Endothelial cell of umbilical vein (primary cell): ENCODE data around the gene KLHL17. TPM values are rescaled to one million over a fixed set of nuclear protein-coding genes. Genes with fewer than 3 reads are reported as not detected.

Experiments
- BruUV-seq: library from RNA; stranded (reverse); fragments of 400-500 nt; replicated peaks from 2 replicates; lab custom pipeline; 2021; lab: Mats Ljungman, UMichigan
- CTCF ChIA-PET: fragments of 300-600, 350-600 bp; sonication (Branson Sonifier 250); formaldehyde crosslinking; loops from one replicate; lab custom pipeline; 2021; ENCODE audit warnings: antibody characterized with exemption, inconsistent platforms; lab: Charles Lee
- POLR2A ChIA-PET: fragments of 300-600, 350-600 bp; sonication (Branson Sonifier 250); formaldehyde crosslinking; loops from one replicate; lab custom pipeline; 2021; ENCODE audit warnings: antibody characterized with exemption, inconsistent platforms; lab: Charles Lee
- DNase-seq: peaks from one replicate; pipeline ENCODE4 v3.0.0-alpha.2; 2011; ENCODE audit warnings: low read depth, low spot score
- FAIRE-seq: peaks from 2 replicates; lab custom pipeline; 2011; peaks lifted over from hg19 to GRCh38; lab: Jason Lieb, UNC
- H2AFZ ChIP-seq: 2 replicates; pipeline ENCODE4 v1.6.0; 2012; ENCODE audit warnings: low read depth, low read length, control low read depth, inconsistent platforms
- H3K27ac ChIP-seq: 2 replicates; pipeline ENCODE4 v1.5.1; 2011; ENCODE audit warnings: low read depth, mild to moderate bottlenecking, control low read depth, low read length, moderate library complexity; ENCODE audit not compliant: insufficient read depth
- H3K27me3 ChIP-seq, 2 experiments: 2 replicates each; pipeline versions ENCODE4 v1.6.0 to v1.6.1; 2011; ENCODE audit warnings: low read length in 2 of 2, mixed read lengths in 1 of 2; ENCODE audit not compliant: control insufficient read depth in 2 of 2, insufficient read depth in 2 of 2
- H3K36me3 ChIP-seq, 2 experiments: 2 replicates in 1 of 2; 3 replicates in 1 of 2; pipeline ENCODE4 v1.5.1; 2011; ENCODE audit warnings: low read length in 2 of 2, mild to moderate bottlenecking in 1 of 2, moderate library complexity in 1 of 2; ENCODE audit not compliant: control insufficient read depth in 2 of 2, insufficient read depth in 2 of 2; ENCODE audit errors: extremely low read depth in 1 of 2
- H3K4me1 ChIP-seq: 3 replicates; pipeline ENCODE4 v1.5.1; 2011; ENCODE audit warnings: mild to moderate bottlenecking, low read length; ENCODE audit not compliant: control insufficient read depth, insufficient read depth; ENCODE audit errors: extremely low read depth
- H3K4me2 ChIP-seq: 2 replicates; pipeline ENCODE4 v1.6.1; 2011; ENCODE audit warnings: low read length, control low read depth, mixed read lengths; ENCODE audit not compliant: insufficient read depth
- H3K4me3 ChIP-seq, 3 experiments: fragments of 200-600 bp in 1 of 3; sonication (generic), shearing (Covaris generic) in 1 of 3; replicated peaks in 1 of 3; 2 replicates each; pipeline ENCODE4 v1.5.1; 2011 to 2016; ENCODE audit warnings: control low read depth in 3 of 3, low read length in 3 of 3, mild to moderate bottlenecking in 2 of 3, inconsistent platforms in 1 of 3, low read depth in 1 of 3, moderate library complexity in 1 of 3; ENCODE audit not compliant: insufficient read depth in 1 of 3
- H3K79me2 ChIP-seq: 2 replicates; pipeline ENCODE4 v1.6.0; 2012; ENCODE audit warnings: low read length, inconsistent platforms; ENCODE audit not compliant: control insufficient read depth, insufficient read depth
- H3K9ac ChIP-seq: replicated peaks from 2 replicates; pipeline ENCODE3; 2011; ENCODE audit warnings: low read length, control low read depth; ENCODE audit not compliant: insufficient read depth; ENCODE audit errors: extremely low read depth
- H3K9me1 ChIP-seq: replicated peaks from 3 replicates; pipeline ENCODE4 v1.6.0; 2011; ENCODE audit warnings: mild to moderate bottlenecking, low read length; ENCODE audit not compliant: control insufficient read depth, insufficient read depth; ENCODE audit errors: extremely low read depth
- H3K9me3 ChIP-seq: replicated peaks from 2 replicates; pipeline ENCODE4 v1.5.1; 2012; ENCODE audit warnings: low read length, inconsistent platforms; ENCODE audit not compliant: control insufficient read depth, insufficient read depth
- H4K20me1 ChIP-seq: replicated peaks from 2 replicates; pipeline ENCODE3; 2011; ENCODE audit warnings: mild to moderate bottlenecking, low read length; ENCODE audit not compliant: control insufficient read depth, insufficient read depth; ENCODE audit errors: extremely low read depth
- EZH2 ChIP-seq: IDR thresholded peaks from 2 replicates; pipeline ENCODE4 v1.6.1; 2012; ENCODE audit warnings: borderline replicate concordance, low read depth, mild to moderate bottlenecking, moderate library complexity, low read length, inconsistent platforms; ENCODE audit not compliant: severe bottlenecking
- FOS ChIP-seq: IDR thresholded peaks from 2 replicates; pipeline ENCODE4 v1.6.1; 2011; ENCODE audit warnings: mild to moderate bottlenecking, low read length, moderate library complexity, borderline replicate concordance; ENCODE audit not compliant: insufficient read depth
- GATA2 ChIP-seq: IDR thresholded peaks from 2 replicates; pipeline ENCODE4 v1.7.0; 2011; ENCODE audit warnings: low read depth, mild to moderate bottlenecking, moderate library complexity, mixed read lengths, low read length; ENCODE audit not compliant: insufficient read length, insufficient read depth
- JUN ChIP-seq: IDR thresholded peaks from 2 replicates; pipeline ENCODE4 v1.6.1; 2011; ENCODE audit warnings: borderline replicate concordance, low read depth; ENCODE audit not compliant: insufficient read length, insufficient read depth
- MYC ChIP-seq: IDR thresholded peaks from one replicate; pipeline ENCODE4 v1.6.1; 2011; ENCODE audit warnings: mild to moderate bottlenecking, low read depth, low read length
- POLR2A ChIP-seq: IDR thresholded peaks from 2 replicates; pipeline ENCODE4 v1.6.1; 2012; ENCODE audit warnings: low read depth, mild to moderate bottlenecking, control low read depth, low read length
- POLR2AphosphoS5 ChIP-seq: IDR thresholded peaks from 2 replicates; pipeline ENCODE4 v1.6.1; 2012; ENCODE audit warnings: low read depth, mild to moderate bottlenecking, control low read depth, low read length, moderate library complexity; ENCODE audit not compliant: insufficient read depth
- dilution Hi-C: fragments of 300-500 bp; cut with MboI; formaldehyde crosslinking; loops from one replicate; pipeline ENCODE4 v1.15.0; 2019; ENCODE audit warnings: low sequenced_read_pairs; ENCODE audit not compliant: extremely low pct_ligation_motif_present
- intact Hi-C: fragments of 100-400 bp; cut with micrococcal nuclease; formaldehyde crosslinking; loops from one replicate; pipeline ENCODE4 v1.10.0; 2022
- polyA plus RNA-seq, 4 experiments: library from polyadenylated mRNA; depleted of rRNA in 3 of 4; stranded (reverse) in 3 of 4; unstranded in 1 of 4; fragments of >200 nt; gene quantifications; 2 replicates each; pipeline versions ENCODE4 v1.2.1 to v1.2.3, GENCODE V29; 2011 to 2012; ENCODE audit warnings: missing spikeins in 1 of 4
- total RNA-seq: library from RNA; stranded (reverse); gene quantifications from 2 replicates; pipeline ENCODE4 v1.2.3, GENCODE V29; 2021
- TF ChIP-seq, protein P1 (sequence below): IDR thresholded peaks from 2 replicates; pipeline ENCODE4 v1.6.1; 2011; ENCODE audit not compliant: insufficient read depth, insufficient read length
- TF ChIP-seq, protein P2 (sequence below), 2 donors: IDR thresholded peaks; 1 replicate in 1 of 2; 2 replicates in 1 of 2; pipeline ENCODE4 v1.5.1; 2011; ENCODE audit warnings: low read length in 2 of 2, mild to moderate bottlenecking in 2 of 2, moderate library complexity in 2 of 2, control low read depth in 1 of 2, inconsistent platforms in 1 of 2, low read depth in 1 of 2; ENCODE audit not compliant: insufficient read depth in 1 of 2; ENCODE audit errors: extremely low read depth in 1 of 2

Gene KLHL17
- total and polyA plus RNA-seq, 2 donors (not counting 3 experiments of a cell fraction or from before 2014, with no cell fraction given) = 27.0 to 30.1 TPM

DNA sequence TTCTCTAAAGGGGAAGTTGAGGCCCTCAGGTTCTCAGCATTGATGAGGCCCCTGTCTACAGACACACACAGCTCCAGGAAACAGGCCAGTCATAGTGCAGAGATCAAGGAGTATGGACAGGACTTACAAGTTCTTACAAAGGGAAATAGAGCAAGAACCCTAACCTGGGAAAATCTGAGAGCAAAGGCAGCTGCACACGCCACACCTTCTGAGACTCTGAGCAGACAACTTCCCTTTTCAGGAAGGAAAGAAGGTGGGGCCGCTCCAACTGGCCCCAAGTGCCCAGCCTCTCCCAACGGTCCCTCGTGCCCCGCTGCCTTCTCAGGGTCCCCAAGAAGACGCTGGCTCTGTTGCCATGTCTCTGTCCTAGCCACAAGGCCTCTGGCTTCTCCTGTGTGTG lies 4.9 kb upstream of the KLHL17 start:
- no peak overlapping the region for H3K27ac ChIP-seq
- no peak overlapping the region for H3K4me3 ChIP-seq
- FAIRE-seq (no peak), DNase-seq (no peak)
- H3K9me3 ChIP-seq = no peaks in the 10 kb centered on the region
- H2AFZ ChIP-seq = no peak overlapping the region
- peaks cover 18% of the 10 kb centered on the region for H3K79me2 ChIP-seq
- no peak for TF ChIP-seq POLR2AphosphoS5
- no peaks in the 10 kb centered on the region for H4K20me1 ChIP-seq
- no peak overlapping the region for H3K9ac ChIP-seq
- dilution Hi-C loops (no loop called here), intact Hi-C loops (loop anchor here (5.0 kb wide), 1 partner anchor 33 kb away; the partner anchor contains the start of gene SAMD11)
- H3K4me2 ChIP-seq = no peak overlapping the region
- BruUV-seq = no TSS peak
- CTCF ChIA-PET = no interaction called here
- H3K27me3 ChIP-seq = no peaks in the 10 kb centered on the region
- peaks cover 5% of the 10 kb centered on the region for H3K4me1 ChIP-seq
- H3K9me1 ChIP-seq = no peaks in the 10 kb centered on the region
- H3K36me3 ChIP-seq = peaks cover 0 to 49% of the 10 kb centered on the region in 2 experiments
- POLR2A ChIA-PET = no interaction called here

DNA sequence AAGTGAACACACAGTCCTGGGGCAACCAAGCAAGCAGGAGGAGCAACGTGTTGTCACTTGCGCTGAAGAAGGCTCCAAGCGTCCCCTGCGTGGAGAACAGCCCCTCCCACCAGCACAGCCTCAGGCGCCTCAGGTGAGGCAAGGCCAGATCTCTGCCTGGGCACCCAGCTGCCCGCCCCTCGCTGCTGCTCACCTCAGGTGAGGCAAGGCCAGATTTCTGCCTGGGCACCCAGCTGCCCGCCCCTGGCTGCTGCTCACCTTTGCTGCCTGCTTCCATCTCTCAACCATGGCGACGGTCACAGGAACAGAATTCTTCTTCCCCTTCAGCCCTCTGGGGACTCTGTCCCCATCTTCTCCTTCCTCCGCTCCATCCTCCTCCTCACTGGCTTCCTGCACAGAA lies 3.7 kb upstream of the KLHL17 start:
- BruUV-seq = no TSS peak
- H3K9me1 ChIP-seq = no peaks in the 10 kb centered on the region
- H3K4me2 ChIP-seq = no peak overlapping the region
- dilution Hi-C loops = no loop called here
- H3K4me3 ChIP-seq = no peak overlapping the region
- peaks cover 18% of the 10 kb centered on the region for H3K79me2 ChIP-seq
- ChIA-PET CTCF (no interaction called here), POLR2A (no interaction called here)
- no peaks in the 10 kb centered on the region for H3K27me3 ChIP-seq
- TF ChIP-seq FOS = no peak
- no peak for TF ChIP-seq EZH2
- TF ChIP-seq, protein P1, sequence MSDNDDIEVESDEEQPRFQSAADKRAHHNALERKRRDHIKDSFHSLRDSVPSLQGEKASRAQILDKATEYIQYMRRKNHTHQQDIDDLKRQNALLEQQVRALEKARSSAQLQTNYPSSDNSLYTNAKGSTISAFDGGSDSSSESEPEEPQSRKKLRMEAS = no peak
- no peak for TF ChIP-seq POLR2A
- TF ChIP-seq MYC = no peak
- TF ChIP-seq POLR2AphosphoS5 = no peak
- TF ChIP-seq, protein P2, sequence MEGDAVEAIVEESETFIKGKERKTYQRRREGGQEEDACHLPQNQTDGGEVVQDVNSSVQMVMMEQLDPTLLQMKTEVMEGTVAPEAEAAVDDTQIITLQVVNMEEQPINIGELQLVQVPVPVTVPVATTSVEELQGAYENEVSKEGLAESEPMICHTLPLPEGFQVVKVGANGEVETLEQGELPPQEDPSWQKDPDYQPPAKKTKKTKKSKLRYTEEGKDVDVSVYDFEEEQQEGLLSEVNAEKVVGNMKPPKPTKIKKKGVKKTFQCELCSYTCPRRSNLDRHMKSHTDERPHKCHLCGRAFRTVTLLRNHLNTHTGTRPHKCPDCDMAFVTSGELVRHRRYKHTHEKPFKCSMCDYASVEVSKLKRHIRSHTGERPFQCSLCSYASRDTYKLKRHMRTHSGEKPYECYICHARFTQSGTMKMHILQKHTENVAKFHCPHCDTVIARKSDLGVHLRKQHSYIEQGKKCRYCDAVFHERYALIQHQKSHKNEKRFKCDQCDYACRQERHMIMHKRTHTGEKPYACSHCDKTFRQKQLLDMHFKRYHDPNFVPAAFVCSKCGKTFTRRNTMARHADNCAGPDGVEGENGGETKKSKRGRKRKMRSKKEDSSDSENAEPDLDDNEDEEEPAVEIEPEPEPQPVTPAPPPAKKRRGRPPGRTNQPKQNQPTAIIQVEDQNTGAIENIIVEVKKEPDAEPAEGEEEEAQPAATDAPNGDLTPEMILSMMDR (IDR thresholded peaks at IDR 0.05; ENCODE audit: extremely low read depth in 1 of 2, insufficient read depth in 1 of 2, low read depth in 1 of 2, low read length in 2 of 2) = no peak
- no peak for TF ChIP-seq GATA2
- no peak for TF ChIP-seq JUN
- no peak overlapping the region for H3K27ac ChIP-seq
- H3K9me3 ChIP-seq = no peaks in the 10 kb centered on the region
- H3K9ac ChIP-seq = no peak overlapping the region
- DNase-seq (no peak), FAIRE-seq (no peak)
- H3K36me3 ChIP-seq = peaks cover 0 to 44% of the 10 kb centered on the region in 2 experiments
- intact Hi-C loops = loop anchor here (5.0 kb wide), 1 partner anchor 34 kb away; the partner anchor contains the start of gene SAMD11
- peaks cover 5% of the 10 kb centered on the region for H3K4me1 ChIP-seq
- no peaks in the 10 kb centered on the region for H4K20me1 ChIP-seq
- no peak overlapping the region for H2AFZ ChIP-seq
